ENCODE data around the gene CELSR1.

Gene CELSR1

DNA sequence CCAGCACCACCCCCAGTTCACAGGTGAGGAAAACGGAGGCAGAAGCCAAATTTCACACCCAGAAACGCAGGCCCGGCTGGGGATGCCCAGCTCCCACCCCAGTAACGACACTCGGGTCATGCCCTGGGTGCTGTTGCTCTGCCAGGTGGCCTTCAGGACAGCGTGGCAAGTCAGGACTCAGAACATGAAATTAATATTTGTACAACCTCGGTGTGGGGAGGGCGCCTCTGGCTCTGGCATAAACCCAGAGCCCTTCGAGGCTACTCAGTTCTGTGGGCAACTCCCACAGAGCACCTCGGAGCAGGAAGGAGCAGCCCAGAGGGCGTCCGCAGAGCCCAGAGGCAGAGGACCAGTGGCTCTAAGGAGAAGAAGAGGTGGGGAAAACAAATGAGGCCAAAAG, 71.6 kb downstream of the CELSR1 start:
- DNase-seq (ENCODE audit: insufficient read length, low spot score) (no peak), FAIRE-seq (no peak)
- TF ChIP-seq, protein P1, sequence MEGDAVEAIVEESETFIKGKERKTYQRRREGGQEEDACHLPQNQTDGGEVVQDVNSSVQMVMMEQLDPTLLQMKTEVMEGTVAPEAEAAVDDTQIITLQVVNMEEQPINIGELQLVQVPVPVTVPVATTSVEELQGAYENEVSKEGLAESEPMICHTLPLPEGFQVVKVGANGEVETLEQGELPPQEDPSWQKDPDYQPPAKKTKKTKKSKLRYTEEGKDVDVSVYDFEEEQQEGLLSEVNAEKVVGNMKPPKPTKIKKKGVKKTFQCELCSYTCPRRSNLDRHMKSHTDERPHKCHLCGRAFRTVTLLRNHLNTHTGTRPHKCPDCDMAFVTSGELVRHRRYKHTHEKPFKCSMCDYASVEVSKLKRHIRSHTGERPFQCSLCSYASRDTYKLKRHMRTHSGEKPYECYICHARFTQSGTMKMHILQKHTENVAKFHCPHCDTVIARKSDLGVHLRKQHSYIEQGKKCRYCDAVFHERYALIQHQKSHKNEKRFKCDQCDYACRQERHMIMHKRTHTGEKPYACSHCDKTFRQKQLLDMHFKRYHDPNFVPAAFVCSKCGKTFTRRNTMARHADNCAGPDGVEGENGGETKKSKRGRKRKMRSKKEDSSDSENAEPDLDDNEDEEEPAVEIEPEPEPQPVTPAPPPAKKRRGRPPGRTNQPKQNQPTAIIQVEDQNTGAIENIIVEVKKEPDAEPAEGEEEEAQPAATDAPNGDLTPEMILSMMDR (IDR thresholded peaks at IDR 0.05; ENCODE audit: insufficient read depth, missing control alignments), result no peak

DNA sequence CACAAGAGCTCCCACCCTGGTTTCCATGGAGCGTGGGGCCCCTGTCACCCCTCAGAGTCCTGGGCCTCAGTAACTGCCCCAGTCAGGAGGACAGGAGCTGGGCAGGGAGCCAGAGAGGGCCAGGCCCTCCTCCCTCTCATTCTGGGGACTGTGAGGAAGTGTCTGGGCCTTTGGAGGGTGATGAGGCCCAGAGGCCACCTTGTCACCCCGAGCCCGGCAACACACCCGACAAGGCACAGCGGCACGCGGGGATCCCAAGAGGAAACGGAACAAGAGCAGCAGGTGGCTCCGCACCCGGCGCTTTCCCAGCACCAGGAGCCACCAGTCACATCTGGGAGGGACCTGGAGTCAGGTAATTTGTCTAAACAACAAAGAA, 72.1 kb downstream of the CELSR1 start:
- FAIRE-seq (no peak), DNase-seq (ENCODE audit: insufficient read length, low spot score) (no peak)
- TF ChIP-seq, protein P1 (IDR thresholded peaks at IDR 0.05; ENCODE audit: insufficient read depth, missing control alignments), result no peak

DNA sequence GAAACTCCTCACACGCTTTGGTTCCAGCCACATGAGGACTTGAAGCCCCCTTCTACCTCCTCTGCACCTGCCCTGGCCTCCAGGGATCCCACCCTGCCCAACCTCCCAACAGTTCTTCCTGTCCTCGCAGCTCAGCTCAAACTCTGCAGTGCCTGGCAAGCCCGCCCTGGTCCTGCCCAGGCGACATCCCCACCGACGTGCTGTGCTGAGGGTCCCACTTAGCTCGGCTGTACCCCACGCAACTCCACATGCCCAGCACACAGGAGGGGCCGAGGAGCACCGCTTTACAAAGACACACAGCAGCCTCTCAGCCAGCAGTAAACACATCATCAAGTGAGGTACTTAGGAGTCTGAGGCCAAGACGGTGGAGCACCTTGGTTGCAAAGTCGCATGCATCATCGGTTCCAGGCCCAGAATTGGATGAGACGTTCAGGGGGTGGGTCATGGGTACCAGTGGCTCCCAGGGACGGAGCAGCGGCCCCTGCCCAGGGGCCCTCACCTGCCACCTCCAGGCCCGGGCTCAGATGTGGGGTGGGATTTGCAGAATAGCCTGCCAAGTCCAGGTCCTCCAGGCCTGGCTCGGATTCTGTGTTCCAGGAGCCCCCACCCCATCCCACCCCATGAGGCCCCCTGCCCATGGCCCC, 72.6 kb downstream of the CELSR1 start:
- FAIRE-seq, result no peak
- no peak for DNase-seq (ENCODE audit: insufficient read length, low spot score)
- TF ChIP-seq, protein P1 (IDR thresholded peaks at IDR 0.05; ENCODE audit: insufficient read depth, missing control alignments), result no peak

DNA sequence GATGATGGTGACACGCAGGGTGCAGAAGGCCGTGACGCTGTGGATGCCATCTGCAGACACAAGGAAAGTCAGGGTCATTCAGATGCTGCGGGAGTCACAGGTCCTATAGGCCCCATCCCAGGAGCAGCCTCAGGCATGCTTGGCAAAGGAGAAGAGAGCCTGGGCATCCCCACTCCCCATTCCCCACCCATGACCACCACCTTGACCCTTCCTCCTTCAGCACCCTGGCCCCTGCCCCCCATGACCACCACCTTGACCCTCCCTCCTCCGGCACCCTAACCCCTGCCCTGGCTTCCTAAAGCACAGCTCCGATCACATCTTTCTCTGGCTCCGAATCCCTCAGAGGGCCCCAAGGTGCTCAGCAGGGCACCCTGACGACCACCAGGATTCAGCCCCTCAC, 73.1 kb downstream of the CELSR1 start:
- DNase-seq (ENCODE audit: insufficient read length, low spot score) (no peak), FAIRE-seq (no peak)
- TF ChIP-seq, protein P1 (IDR thresholded peaks at IDR 0.05; ENCODE audit: insufficient read depth, missing control alignments), result no peak

DNA sequence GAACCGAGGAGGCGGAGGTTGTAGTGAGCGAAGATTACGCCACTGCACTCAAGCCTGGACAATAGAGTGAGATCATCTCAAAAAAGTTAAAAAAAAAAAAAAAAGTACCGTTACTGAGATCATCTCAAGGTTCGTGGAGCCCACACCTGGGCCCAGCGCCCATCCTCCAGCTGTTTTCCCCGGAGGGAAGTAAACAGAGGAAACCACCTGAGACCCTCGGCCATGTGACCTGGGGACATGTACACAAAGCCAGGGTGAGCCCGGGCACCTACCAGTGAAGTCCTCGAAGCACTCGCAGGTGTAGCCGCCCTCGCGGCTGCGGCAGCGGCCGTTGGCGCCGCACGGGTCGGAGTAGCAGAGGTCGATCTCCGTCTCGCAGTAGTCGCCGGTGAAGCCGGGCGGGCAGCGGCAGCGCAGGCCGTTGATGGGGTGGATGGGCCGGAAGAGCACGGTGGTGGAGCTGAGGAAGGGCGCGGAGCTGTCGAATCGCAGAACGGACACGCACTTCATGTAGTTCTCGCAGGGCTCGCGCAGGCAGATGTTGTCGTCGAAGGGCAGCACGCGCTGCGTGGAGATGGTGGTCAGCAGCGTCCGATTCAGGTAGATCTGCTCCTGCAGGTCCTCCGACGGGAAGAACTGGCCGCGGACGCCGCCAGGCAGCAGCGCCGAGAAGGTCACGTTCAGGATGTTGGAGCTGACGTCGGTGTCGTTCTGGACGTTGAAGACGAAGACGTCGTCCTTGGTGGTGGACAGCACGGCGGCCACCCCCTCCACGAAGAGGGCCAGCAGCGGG, 73.8 kb downstream of the CELSR1 start:
- TF ChIP-seq, protein P1 (IDR thresholded peaks at IDR 0.05; ENCODE audit: insufficient read depth, missing control alignments), result no peak
- no peak for DNase-seq (ENCODE audit: insufficient read length, low spot score)
- no peak for FAIRE-seq

DNA sequence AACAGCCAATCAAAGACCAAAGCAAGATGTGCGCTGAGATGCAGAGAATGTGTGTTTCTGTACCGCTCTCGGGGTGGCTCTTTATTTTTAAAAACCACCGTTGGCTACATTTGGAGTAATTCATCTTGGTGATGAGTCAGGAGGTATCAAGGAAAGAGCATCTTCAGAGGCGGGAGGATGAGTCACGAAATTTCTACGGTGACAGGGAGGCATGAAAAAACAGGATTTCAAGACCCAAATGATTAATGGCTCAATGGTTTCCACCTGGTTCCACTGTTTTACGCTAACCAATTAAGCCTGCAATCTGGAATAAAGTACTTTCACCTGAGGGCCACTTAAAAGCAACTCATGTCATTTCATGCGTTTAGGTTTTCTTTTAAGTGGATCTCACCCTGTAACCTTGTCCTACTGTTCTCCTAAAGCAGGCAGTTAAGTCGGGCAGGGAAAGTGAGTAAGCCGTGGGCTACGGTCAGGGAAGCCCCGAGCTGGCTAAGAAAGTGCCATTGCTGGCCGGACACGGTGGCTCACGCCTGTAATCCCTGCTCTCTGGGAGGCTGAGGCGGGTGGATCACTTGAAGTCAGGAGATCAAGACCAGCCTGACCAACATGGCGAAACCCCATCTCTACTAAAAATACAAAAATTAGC, 74.6 kb downstream of the CELSR1 start:
- TF ChIP-seq, protein P1 (IDR thresholded peaks at IDR 0.05; ENCODE audit: insufficient read depth, missing control alignments), result no peak
- DNase-seq (ENCODE audit: insufficient read length, low spot score), result no peak
- FAIRE-seq, result no peak
